Activated CD8-positive, alpha-beta memory T cell treated with anti-CD3 and anti-CD28 coated beads, Interleukin-2, amount 10 ng/mL, durations not matched to agents 7 days and 5 days (primary cell): ENCODE data around the gene TMEM80. TPM values are rescaled to one million over a fixed set of nuclear protein-coding genes. Genes with fewer than 3 reads are reported as not detected.
"Not testable (repeated sequence)": the region's sequence is repeated elsewhere in the genome, so short reads cannot be mapped to it uniquely, and the experiment has no call there.

Experiments
- ATAC-seq: fragments of 150-1000 bp; cut with Tn5 transposase; one replicate; pipeline ENCODE4 v1.10.0; 2021; ENCODE audit warnings: moderate library complexity
- CTCF ChIA-PET: fragments of 350-600 bp; sonication (Branson Sonifier 250); formaldehyde crosslinking; loops from one replicate; lab custom pipeline; 2021; ENCODE audit warnings: antibody characterized with exemption; lab: Charles Lee
- DNase-seq: peaks from one replicate; pipeline ENCODE4 v3.0.0-alpha.2; 2020
- H3K27ac Mint-ChIP-seq: one replicate; pipeline ENCODE4 v1.8.0; 2021; ENCODE audit warnings: mild to moderate bottlenecking, mixed read lengths
- H3K27me3 Mint-ChIP-seq: one replicate; pipeline ENCODE4 v1.8.0; 2021; ENCODE audit warnings: mixed read lengths
- H3K36me3 Mint-ChIP-seq: one replicate; pipeline ENCODE4 v1.8.0; 2021; ENCODE audit warnings: mild to moderate bottlenecking, mixed read lengths
- H3K4me1 Mint-ChIP-seq: one replicate; pipeline ENCODE4 v1.8.0; 2021; ENCODE audit warnings: mixed read lengths
- H3K4me3 Mint-ChIP-seq: one replicate; pipeline ENCODE4 v1.8.0; 2021; ENCODE audit warnings: mild to moderate bottlenecking, moderate library complexity, mixed read lengths
- H3K9me3 Mint-ChIP-seq: one replicate; pipeline ENCODE4 v1.8.0; 2022; ENCODE audit warnings: low read depth, mixed read lengths
- total RNA-seq, 2 experiments: library from RNA; stranded (reverse); gene quantifications; one replicate each; pipeline ENCODE4 v1.2.3, GENCODE V29; 2021

TMEM80 gene
- total RNA-seq, 2 experiments from 2014 or later = 23.5 to 26.0 TPM

GRCh38 chr11:687751-688150 lies 7.9 kb upstream of the TMEM80 start:
- Mint-ChIP-seq H3K36me3 (peaks cover 33% of the 10 kb centered on the region), H3K4me1 (peaks cover 35% of the 10 kb centered on the region), H3K27me3 (no peaks in the 10 kb centered on the region), H3K4me3 (no peak overlapping the region), H3K27ac (no peak overlapping the region), H3K9me3 (no peaks in the 10 kb centered on the region)
- no peak for DNase-seq
- CTCF ChIA-PET = interaction anchor here (1.5 kb wide), 1 partner anchor 9 kb away, joined by 5 read pairs; no protein-coding TSS in a partner anchor
- ATAC-seq = no peak

GRCh38 chr11:688681-689080 lies 6.9 kb upstream of the TMEM80 start:
- ATAC-seq (peak; percentile 29), DNase-seq (no peak)
- Mint-ChIP-seq H3K36me3 (peaks cover 26% of the 10 kb centered on the region), H3K27me3 (no peaks in the 10 kb centered on the region), H3K4me3 (no peak overlapping the region), H3K27ac (no peak overlapping the region), H3K9me3 (no peaks in the 10 kb centered on the region), H3K4me1 (peaks cover 44% of the 10 kb centered on the region)
- CTCF ChIA-PET = interaction anchor here (0.8 to 1.5 kb wide), 2 partner anchors 8 to 112 kb away, joined by 3 to 5 read pairs; no protein-coding TSS in a partner anchor

GRCh38 chr11:689625-690024 lies 6.0 kb upstream of the TMEM80 start:
- Mint-ChIP-seq H3K4me3 (no peak overlapping the region), H3K27me3 (no peaks in the 10 kb centered on the region), H3K4me1 (peaks cover 48% of the 10 kb centered on the region), H3K9me3 (no peaks in the 10 kb centered on the region), H3K27ac (peak overlapping the region; percentile 40), H3K36me3 (peaks cover 17% of the 10 kb centered on the region)
- CTCF ChIA-PET = interaction anchor here (0.6 to 1.0 kb wide), 4 partner anchors 37 to 326 kb away, joined by 3 to 4 read pairs (median 4); no protein-coding TSS in a partner anchor
- DNase-seq = no peak
- no peak for ATAC-seq

- not testable (repeated sequence) for H3K27me3 Mint-ChIP-seq, H3K9me3 Mint-ChIP-seq, ATAC-seq, DNase-seq, H3K4me3 Mint-ChIP-seq, H3K27ac Mint-ChIP-seq
- peaks cover 15% of the 10 kb centered on the region for H3K36me3 Mint-ChIP-seq
- peaks cover 49% of the 10 kb centered on the region for H3K4me1 Mint-ChIP-seq
- CTCF ChIA-PET = interaction anchor here (0.6 to 1.2 kb wide), 2 partner anchors 13 to 243 kb away, joined by 3 read pairs; no protein-coding TSS in a partner anchor
Observed at GRCh38 chr11:690244-690643, 5.4 kb upstream of the TMEM80 start.

- H3K27me3 Mint-ChIP-seq = no peaks in the 10 kb centered on the region
- ATAC-seq = no peak
- CTCF ChIA-PET = interaction anchor here (0.8 to 1.2 kb wide), 4 partner anchors 13 to 75 kb away, joined by 3 read pairs; partner anchors contain the start of gene IRF7
- peaks cover 15% of the 10 kb centered on the region for H3K36me3 Mint-ChIP-seq
- no peaks in the 10 kb centered on the region for H3K9me3 Mint-ChIP-seq
- H3K4me1 Mint-ChIP-seq = peaks cover 49% of the 10 kb centered on the region
- H3K27ac Mint-ChIP-seq = peak overlapping the region; percentile 56
- H3K4me3 Mint-ChIP-seq = no peak overlapping the region
- no peak for DNase-seq
Observed at GRCh38 chr11:690738-691633, 4.6 kb upstream of the TMEM80 start.

GRCh38 chr11:691710-692590 lies 3.7 kb upstream of the TMEM80 start:
- Mint-ChIP-seq H3K4me3 (no peak overlapping the region), H3K27me3 (no peaks in the 10 kb centered on the region), H3K36me3 (peaks cover 9% of the 10 kb centered on the region), H3K27ac (peak overlapping the region; percentile 42), H3K4me1 (peaks cover 53% of the 10 kb centered on the region), H3K9me3 (no peaks in the 10 kb centered on the region)
- no peak for ATAC-seq
- no peak for DNase-seq
- CTCF ChIA-PET = interaction anchor here (0.8 to 1.0 kb wide), 2 partner anchors 34 to 36 kb away, joined by 3 read pairs; no protein-coding TSS in a partner anchor

GRCh38 chr11:692824-693414 lies 2.7 kb upstream of the TMEM80 start:
- Mint-ChIP-seq H3K4me1 (peaks cover 62% of the 10 kb centered on the region), H3K9me3 (no peaks in the 10 kb centered on the region), H3K36me3 (peaks cover 5% of the 10 kb centered on the region), H3K27me3 (no peaks in the 10 kb centered on the region), H3K27ac (peak overlapping the region; percentile 81), H3K4me3 (peak overlapping the region; percentile 64)
- CTCF ChIA-PET = interaction anchor here (1.4 kb wide), 1 partner anchor 30 kb away, joined by 4 read pairs; no protein-coding TSS in a partner anchor
- DNase-seq (peak; percentile 67), ATAC-seq (no peak)

- H3K27ac Mint-ChIP-seq = peak overlapping the region; percentile 81
- no peaks in the 10 kb centered on the region for H3K27me3 Mint-ChIP-seq
- no peaks in the 10 kb centered on the region for H3K9me3 Mint-ChIP-seq
- no peak for DNase-seq
- ATAC-seq = no peak
- peaks cover 64% of the 10 kb centered on the region for H3K4me1 Mint-ChIP-seq
- CTCF ChIA-PET = interaction anchor here (1.4 kb wide), 1 partner anchor 30 kb away, joined by 4 read pairs; no protein-coding TSS in a partner anchor
- peak overlapping the region; percentile 64 for H3K4me3 Mint-ChIP-seq
- H3K36me3 Mint-ChIP-seq = peaks cover 2% of the 10 kb centered on the region
Observed at GRCh38 chr11:693415-693831, 2.2 kb upstream of the TMEM80 start.

- Mint-ChIP-seq H3K4me1 (peaks cover 63% of the 10 kb centered on the region), H3K9me3 (no peaks in the 10 kb centered on the region), H3K4me3 (peak overlapping the region; percentile 64), H3K36me3 (peaks cover 2% of the 10 kb centered on the region), H3K27ac (peak overlapping the region; percentile 81), H3K27me3 (no peaks in the 10 kb centered on the region)
- no peak for DNase-seq
- no peak for ATAC-seq
- CTCF ChIA-PET = interaction anchor here (1.4 to 4.8 kb wide), 3 partner anchors 29 to 138 kb away, joined by 4 to 104 read pairs (median 25); no protein-coding TSS in a partner anchor
Observed at GRCh38 chr11:693887-694562, 1.6 kb upstream of the TMEM80 start.

GRCh38 chr11:694563-695287 lies 891 bp upstream of the TMEM80 start, which contains the start of gene DEAF1:
DEAF1 (minus strand) TSS chr11:695222; CDS start chr11:695047, 175 bp downstream.
- Mint-ChIP-seq H3K9me3 (no peaks in the 10 kb centered on the region), H3K27ac (peak within 1 kb of the TSS; percentile 93), H3K4me1 (peaks cover 57% of the 10 kb centered on the region), H3K36me3 (peaks cover 2% of the 10 kb centered on the region), H3K27me3 (no peaks in the 10 kb centered on the region), H3K4me3 (peak within 1 kb of the TSS; percentile 84)
- CTCF ChIA-PET = interaction anchor here (0.9 to 4.8 kb wide), 5 partner anchors 18 to 139 kb away, joined by 3 to 104 read pairs (median 4); partner anchors contain the start of gene RPLP2
- DNase-seq = peak; percentile 99
- peak; percentile 86 for ATAC-seq

- CTCF ChIA-PET = interaction anchor here (0.6 to 4.8 kb wide), 8 partner anchors 19 to 414 kb away, joined by 3 to 104 read pairs (median 4); partner anchors contain the start of gene RPLP2
- Mint-ChIP-seq H3K27me3 (no peaks in the 10 kb centered on the region), H3K36me3 (peaks cover 2% of the 10 kb centered on the region), H3K9me3 (no peaks in the 10 kb centered on the region), H3K4me3 (peak overlapping the region; percentile 84), H3K4me1 (peaks cover 54% of the 10 kb centered on the region), H3K27ac (peak overlapping the region; percentile 93)
- no peak for ATAC-seq
- no peak for DNase-seq
Observed at GRCh38 chr11:695288-695537, 403 bp upstream of the TMEM80 start.
